HG02798 (cell line): Measurements from ENCODE around the gene RAB34.
A peak's percentile ranks its signal among the peaks of the same experiment; 100 is the strongest.

Experiments used
- ATAC-seq: cut with Tn5 transposase; IDR thresholded peaks from one replicate; pipeline ENCODE4 v1.9.1; 2021; ENCODE audit warnings: mild to moderate bottlenecking; ENCODE audit not compliant: unreplicated experiment, poor library complexity

The RAB34 gene, protein sequence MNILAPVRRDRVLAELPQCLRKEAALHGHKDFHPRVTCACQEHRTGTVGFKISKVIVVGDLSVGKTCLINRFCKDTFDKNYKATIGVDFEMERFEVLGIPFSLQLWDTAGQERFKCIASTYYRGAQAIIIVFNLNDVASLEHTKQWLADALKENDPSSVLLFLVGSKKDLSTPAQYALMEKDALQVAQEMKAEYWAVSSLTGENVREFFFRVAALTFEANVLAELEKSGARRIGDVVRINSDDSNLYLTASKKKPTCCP

DNA sequence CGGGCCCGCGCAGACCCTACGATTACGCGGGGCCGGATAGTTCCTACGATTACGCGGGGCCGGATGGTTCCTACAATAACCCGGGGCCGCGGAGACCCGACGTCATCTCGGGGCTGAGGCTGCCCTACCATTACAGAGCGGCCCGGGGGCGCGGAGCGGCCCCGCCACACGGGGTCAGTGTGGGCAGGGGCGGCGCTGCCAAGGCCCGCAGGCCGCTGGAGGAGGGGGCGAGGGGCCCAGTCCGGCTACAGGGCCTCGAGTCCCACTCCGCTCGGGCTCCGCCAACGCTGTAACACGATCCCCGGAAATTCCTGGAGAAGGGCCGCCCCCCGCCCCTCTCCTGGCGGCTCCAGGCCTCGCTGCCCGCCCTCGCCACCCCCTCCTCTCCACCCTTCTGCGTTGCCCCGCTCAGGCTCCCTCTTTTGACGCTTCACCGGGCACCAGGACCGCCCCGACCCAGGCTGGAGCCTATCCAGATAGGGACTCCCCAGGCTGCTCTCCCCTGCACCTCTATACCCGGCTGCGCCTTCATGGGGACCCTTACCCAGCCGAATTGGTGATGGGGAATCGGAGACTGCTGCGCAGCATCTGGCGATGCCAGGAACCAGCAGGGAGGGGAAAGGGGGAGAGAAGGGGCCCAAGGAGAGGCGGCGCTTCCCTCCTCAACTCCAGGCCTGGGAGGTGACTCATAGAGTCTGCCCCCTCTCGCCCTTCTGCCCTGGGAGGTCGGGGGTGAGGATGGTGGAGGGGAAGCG lies at the start of gene RAB34:
Gene RAB34, minus strand, starts transcription at position 291 of the 755 bp plus-strand sequence. CDS start 602 bp downstream, outside the sequence.
- ATAC-seq = no peak

DNA sequence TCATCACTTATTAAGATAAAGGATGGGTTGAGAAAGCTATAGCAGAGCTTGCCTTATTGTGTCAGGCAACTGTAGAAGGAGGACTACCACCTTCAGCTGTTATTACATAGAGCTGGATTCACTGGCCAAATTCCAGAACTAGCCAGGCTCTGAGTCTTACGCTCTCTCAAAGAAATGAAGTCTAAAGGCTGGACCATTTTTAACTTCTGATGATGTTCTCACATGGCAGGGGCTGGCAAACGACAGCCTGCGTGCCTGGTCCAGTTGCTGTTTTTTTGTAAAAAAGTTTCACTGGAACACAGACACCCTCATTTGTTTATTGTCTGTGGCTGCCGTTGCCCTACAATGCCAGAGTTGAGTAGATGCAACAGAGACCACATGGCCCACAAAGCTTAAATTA lies 47.4 kb upstream of the RAB34 start:
- no peak for ATAC-seq

DNA sequence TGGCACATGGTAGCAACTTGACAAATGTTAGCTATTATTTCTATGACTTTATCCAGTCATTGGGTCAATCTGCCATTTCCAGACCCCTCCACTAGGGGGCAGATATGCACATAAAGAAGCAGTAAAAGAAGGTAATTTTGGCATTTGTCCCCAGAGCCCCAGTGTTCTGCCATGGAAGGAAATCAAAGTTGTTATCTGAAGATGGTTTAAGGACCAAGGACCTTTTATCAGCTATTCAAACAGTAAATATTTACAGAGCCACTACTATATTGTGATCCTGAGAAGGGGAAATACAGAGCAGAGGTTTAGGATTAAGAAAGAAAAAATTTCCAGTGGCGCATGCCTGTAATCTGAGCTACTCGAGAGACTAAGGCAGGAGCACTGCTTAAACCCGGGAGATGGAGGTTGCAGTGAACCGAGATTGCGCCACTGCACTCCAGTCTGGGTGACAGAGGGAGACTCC lies 46.2 kb upstream of the RAB34 start:
- peak; percentile 52 for ATAC-seq

DNA sequence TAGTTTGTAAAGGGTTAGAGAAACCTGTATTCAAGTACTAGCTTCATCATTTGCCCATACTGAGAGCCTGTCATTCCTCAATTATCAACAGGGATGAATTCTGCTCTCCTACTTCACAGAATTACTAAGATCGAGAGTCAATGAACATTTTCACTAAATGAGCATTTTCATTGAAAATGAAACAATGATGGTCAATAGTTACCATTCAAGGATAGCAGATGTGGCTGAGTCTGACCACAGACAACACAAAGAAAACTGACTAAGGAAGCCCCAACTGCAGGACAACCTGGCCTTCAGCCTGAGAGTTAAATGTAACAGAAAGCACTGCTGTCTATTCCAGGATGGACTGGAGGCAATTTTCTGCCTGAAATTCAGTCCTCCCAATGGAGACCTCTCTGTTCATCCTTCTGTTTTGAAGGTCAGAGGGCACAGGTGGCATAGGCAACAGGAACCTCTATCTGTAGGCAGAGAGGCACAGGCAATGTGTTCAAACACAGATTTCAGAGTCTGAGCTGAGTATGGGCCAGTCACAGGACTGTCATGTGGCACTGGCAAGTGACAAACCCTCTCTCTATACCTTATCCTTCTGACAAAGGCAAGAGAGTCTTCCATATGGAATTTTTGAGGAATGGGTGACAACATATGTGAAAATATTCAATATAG lies 45.6 kb upstream of the RAB34 start:
- peak; percentile 62 for ATAC-seq

DNA sequence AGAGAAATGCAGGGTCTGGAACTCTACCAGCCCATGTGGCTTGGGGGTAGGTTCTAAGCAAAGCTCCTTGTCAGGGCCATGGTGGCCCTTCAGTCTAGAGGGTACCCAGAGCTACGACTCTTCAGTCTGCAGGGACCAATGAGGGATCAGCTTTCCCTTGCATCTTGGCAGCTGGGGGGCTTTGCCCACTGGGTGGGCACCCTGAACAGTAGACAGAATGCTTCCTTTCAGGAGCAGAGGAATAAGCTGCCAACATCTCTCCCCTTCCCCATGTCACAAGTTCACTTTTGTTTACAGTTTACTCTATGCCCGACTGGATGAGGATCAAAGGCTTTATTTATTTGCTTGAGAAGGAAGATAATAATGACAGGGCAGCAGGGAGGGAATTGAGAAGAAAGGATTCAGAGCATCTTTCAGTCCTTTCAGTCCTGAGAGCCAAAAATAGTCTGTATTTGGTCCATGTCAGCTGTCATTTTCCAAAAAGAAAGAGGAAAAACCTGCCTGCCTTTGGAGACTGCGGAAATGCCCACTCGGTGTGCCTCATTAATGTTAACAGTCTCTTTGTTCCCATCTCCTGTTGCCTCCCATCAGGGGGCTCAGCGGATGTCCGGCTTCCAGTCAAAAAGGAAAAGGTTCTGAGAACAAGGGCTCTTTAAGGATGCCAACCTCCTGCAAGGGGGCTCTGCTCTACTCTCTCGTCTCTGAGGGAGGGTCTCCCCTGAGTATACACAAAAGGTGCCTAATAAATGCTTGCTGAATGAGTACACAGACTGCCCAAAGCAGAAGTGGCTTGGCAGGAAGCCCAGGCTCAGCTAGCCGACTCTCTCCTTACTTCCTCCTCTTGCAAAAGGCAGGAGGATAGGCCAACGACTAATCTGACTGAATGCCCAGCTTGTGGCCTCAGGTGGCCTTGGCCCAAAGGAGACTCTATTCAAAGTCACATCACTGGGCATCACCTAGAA lies 43.2 kb upstream of the RAB34 start:
- ATAC-seq = no peak

DNA sequence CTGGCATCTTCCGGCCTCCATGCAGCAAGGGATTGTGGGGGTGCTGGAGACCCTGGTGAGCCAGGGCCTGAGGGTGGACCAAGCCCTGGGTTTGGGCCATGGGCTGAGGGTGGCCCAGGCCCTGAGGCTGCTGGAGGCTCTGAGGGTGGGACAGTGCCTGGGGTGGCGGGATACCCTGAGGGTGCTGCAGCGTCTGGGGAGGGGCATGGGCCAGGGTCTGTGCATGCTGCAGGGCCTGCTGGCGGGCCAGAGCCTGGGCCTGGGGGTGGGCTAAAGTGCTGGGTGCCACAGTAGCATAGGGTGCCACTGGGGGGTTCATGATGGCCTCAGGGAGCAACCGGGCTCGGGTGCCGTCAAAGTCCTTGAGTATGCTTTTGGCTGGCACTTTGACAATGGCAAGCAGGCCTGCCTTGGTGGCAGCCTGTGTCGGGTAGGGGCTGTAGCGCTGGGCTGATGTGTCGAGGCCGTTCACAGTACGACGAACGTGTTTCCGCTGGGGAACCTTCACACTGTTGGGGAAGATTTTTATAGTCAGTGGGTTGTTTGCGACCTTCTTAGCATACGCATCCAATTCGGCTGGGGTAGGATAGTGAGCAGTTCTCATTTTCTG lies 41.7 kb upstream of the RAB34 start:
- no peak for ATAC-seq

DNA sequence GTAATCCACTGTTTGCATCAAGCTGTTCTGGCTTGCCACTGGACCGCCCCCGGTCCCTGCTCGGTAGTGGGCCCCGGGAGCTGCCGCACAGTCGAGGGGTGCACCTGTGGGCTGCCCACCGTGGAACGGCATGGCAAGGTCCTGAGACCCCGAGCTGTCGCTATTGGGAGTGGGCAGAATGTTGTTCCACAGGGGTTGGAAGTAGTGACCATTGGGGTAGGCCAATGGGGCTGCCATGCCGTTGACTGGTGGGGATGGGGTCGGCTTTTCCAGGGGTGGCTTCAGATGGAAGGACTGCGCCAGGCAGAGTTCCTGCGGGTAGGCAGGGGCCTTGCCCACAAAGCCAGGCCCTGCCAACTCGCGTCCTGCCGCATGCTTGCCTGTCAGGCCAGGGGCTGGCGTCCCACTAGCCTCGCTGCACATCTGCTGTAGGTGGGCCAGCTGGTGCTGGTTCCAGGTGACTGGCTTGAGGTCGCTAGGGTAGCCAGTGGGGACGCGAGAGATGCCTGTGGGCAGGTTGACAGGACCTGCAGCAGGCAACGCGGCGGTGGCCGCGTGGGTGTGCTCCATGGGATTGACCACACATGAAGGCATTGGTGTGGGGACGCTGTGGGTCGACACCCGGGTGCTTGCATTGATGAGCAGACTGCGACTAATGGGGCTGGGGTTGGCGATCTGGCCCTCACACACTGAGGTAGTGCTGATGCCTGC lies 40.9 kb upstream of the RAB34 start:
- no peak for ATAC-seq

DNA sequence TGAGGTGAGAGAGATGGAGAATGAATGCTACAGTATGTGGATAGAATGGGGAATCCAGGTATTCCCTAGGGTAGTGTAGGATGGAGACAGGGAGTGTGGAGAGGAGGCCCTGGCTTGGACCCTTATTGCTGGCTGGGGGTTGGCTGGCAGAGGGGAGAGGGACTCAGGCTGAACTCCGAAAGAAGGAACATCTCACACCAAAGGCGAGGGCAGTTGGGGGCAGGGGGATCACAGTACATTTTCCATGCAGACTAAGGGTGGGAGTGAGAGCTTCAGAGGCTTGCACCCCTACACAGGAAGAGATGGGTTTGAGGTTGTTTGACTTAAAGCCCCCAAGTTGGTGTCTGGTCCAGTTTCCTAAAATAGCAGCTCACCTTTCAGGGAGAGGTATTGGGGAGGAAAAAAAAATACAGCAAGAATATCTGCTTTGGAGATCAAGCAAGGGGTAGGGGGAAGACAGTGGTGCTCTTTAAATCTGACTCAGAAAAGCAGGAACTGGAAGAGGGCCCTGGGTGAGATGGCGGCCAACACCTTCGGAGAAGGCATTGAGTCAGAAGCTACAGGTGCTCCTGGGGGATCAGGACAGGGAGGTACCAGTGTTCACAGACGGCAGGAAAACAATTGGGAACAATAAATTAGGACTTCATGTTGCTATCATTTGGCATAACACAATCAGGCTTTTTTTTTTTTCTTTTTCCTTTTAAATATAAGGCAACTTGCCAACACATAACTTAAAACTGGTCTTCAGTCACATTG lies 38.6 kb upstream of the RAB34 start:
- ATAC-seq = no peak

DNA sequence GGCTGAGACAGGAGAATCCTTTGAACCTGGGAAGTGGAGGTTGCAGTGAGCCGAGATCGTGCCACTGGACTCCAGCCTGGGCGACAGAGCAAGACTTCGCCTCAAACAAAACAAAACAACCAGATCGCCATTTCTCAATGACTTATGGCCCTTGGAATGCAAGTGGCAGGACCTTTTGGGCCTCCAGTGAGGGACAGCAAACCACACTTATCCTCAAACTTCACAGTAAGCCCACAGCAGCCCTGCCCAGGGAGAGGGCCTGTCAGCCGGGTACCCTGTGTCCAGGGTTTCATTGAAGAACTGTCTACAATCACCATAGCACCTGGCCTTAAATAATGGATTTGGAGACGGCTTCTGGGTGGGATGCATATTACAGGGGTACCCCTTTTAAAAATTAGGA lies 37.8 kb upstream of the RAB34 start:
- ATAC-seq = no peak

DNA sequence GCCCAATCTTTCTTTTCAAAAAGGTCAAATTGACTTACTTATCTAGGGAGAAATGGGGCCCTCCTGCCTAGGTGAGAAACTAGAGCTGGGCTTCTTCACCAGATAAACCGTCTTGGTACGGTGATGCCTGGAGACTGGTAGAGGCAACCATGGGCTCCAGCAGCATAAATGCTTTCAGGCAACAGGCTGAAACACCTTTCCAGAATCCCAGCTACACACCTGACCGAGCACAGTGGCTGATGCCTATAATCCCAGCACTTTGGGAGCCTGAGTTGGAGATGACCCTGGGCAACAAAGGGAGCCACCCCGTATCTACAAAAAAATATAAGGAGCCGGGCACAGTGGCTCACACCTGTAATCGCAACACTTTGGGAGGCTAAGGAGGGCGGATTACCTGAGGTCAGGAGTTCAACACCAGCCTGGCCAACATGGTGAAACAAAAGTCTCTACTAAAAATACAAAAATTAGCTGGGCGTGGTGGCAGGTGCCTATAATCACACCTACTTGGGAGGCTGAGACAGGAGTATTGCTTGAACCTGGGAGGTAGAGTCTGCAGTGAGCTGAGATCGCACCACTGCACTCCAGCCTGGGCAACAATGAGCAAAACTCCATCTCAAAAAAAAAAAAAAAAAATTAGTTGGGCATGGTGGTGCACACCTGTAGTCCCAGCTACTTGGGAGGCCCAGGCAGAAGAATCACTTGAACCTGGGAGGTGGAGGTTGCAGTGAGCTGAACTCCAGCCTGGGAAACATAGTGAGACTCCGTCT lies 34.1 kb upstream of the RAB34 start:
- no peak for ATAC-seq

DNA sequence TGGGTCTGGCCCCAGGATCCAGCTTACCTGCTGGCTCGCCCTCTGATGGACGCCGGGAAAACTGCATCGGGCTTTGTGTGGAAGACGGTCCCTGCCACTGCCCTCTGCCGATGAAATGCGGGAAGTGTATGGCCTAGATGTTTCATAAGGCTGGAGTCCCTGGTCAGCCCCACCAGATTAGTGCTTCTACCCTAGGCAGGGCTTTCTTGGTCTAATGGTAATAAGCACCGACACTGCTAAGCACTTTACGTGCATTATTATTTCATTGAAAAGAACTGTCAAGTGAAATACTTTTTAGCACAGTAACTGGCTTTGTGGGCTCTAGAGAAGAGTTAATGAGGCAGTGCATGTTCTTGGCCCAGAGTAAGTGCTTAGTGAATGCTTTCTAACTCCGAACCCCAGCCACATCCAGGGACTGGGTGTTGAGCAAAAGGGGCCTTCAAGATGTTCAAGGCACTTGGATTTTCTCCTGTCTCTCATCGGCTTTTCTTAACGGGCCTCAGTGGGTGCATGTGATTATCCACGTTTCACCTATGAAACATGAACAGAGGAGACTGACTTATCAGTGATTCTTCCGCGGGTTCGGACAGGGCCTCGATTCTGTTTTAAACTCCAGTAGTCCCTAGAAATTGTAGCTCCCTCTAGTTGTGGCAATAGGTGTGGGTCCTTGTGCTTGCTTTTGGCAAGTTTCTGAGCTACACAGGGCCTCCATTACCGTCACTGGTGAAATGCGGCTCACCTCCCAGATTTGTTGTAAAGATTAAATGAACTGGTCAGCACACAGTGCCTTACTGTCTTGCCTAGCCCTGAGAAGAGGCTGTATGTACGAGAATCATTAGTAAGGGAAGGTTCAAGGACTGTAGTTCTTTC lies 32.7 kb upstream of the RAB34 start:
- ATAC-seq = peak; percentile 81

DNA sequence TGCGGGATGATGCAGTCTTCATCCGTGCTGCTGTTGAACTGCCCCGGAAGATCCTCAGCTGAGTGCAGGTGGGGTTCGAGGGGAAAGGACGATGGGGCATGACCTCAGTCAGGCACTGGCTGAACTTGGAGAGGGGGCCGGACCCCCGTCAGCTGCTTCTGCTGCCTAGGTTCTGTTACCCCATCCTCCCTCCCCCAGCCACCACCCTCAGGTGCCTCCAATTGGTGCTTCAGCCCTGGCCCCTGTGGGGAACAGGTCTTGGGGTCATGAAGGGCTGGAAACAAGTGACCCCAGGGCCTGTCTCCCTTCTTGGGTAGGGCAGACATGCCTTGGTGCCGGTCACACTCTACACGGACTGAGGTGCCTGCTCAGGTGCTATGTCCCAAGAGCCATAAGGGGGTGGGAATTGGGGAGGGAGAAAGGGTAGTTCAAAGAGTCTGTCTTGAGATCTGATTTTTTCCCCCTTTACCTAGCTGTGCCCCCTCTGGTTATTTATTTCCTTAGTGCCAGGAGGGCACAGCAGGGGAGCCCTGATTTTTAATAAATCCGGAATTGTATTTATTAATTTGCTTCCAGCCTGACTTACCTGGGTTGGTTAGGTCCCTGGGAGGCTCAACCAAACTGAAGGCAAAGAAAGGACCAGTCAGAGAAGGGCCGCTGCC lies 32.0 kb upstream of the RAB34 start:
- no peak for ATAC-seq

DNA sequence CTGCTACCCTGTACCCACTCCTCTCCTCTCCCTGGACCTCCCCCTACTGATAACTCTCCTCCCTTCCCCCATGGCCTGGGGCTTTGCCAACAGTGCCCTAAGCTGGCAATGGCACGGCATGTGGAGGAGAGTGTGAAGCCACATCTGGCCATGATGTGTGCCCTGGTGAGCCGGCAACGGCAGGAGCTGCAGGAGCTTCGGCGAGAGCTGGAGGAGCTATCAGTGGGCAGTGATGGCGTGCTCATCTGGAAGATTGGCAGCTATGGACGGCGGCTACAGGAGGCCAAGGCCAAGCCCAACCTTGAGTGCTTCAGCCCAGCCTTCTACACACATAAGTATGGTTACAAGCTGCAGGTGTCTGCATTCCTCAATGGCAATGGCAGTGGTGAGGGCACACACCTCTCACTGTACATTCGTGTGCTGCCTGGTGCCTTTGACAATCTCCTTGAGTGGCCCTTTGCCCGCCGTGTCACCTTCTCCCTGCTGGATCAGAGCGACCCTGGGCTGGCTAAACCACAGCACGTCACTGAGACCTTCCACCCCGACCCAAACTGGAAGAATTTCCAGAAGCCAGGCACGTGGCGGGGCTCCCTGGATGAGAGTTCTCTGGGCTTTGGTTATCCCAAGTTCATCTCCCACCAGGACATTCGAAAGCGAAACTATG lies 31.3 kb upstream of the RAB34 start:
- ATAC-seq = no peak

DNA sequence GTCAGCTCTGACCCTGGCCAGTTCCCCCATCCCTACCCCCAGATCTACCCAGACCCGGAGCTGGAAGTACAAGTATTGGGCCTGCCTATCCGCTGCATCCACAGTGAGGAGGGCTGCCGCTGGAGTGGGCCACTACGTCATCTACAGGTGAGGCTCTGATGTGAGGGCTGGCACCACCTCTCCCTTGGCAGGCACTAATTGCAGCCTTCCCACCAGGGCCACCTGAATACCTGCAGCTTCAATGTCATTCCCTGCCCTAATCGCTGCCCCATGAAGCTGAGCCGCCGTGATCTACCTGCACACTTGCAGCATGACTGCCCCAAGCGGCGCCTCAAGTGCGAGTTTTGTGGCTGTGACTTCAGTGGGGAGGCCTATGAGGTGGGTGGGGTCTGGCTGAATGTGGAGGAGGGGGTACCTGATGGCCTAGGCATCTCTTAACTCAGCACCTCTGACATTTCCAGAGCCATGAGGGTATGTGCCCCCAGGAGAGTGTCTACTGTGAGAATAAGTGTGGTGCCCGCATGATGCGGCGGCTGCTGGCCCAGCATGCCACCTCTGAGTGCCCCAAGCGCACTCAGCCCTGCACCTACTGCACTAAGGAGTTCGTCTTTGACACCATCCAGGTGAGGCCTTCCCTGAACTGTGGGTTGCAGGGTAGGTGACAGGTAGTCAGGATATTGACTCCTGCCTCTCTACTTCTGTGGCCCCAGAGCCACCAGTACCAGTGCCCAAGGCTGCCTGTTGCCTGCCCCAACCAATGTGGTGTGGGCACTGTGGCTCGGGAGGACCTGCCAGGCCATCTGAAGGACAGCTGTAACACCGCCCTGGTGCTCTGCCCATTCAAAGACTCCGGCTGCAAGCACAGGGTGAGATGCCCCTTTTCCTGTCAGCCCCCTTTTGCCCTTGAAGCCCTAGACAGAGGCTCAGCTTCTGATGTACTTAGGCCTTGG lies 30.4 kb upstream of the RAB34 start:
- no peak for ATAC-seq
